ENCODE results near the gene OLA1.

DNA sequence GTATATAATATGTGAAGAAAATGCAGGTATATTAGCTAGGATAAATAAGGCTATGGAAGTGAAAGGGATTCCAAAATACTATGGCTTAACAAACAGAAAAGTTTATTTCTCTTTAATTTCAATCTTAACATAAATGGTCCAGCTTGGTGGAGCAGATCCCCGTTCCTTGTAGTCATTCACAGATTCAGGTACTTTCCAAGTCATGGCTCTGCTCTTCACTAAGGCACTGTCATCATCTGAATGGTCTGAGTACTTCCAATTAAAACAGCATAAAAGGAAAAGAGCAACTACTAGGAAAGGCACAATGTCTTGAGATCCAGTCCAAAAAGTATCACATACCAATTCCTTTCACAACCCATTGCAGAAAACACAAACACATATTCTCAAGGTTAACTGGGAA is 63.4 kb downstream of the OLA1 start:
- TF ChIP-seq, protein P1, sequence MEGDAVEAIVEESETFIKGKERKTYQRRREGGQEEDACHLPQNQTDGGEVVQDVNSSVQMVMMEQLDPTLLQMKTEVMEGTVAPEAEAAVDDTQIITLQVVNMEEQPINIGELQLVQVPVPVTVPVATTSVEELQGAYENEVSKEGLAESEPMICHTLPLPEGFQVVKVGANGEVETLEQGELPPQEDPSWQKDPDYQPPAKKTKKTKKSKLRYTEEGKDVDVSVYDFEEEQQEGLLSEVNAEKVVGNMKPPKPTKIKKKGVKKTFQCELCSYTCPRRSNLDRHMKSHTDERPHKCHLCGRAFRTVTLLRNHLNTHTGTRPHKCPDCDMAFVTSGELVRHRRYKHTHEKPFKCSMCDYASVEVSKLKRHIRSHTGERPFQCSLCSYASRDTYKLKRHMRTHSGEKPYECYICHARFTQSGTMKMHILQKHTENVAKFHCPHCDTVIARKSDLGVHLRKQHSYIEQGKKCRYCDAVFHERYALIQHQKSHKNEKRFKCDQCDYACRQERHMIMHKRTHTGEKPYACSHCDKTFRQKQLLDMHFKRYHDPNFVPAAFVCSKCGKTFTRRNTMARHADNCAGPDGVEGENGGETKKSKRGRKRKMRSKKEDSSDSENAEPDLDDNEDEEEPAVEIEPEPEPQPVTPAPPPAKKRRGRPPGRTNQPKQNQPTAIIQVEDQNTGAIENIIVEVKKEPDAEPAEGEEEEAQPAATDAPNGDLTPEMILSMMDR (IDR thresholded peaks at IDR 0.05) = no peak
- TF ChIP-seq POLR2A (IDR thresholded peaks at IDR 0.05) = no peak

All from esophagus squamous epithelium (tissue), 4 donors.